Suprapubic skin (tissue), 3 donors: ENCODE results near the gene S100A3.

Source experiments
- POLR2A ChIP-seq, 2 donors: fragments of 450-650 bp; IDR thresholded peaks; one replicate each; pipeline ENCODE4 v1.6.1; 2017; ENCODE audit warnings: antibody characterized with exemption in 2 of 2, mild to moderate bottlenecking in 2 of 2, moderate library complexity in 2 of 2
- TF ChIP-seq, protein P1 (sequence below), 2 donors: fragments of 200-600 bp in 1 of 2; fragments of 450-650 bp in 1 of 2; sonication (generic) in 1 of 2; IDR thresholded peaks; one replicate each; pipeline ENCODE4 v1.5.1; 2016 to 2019; ENCODE audit warnings: antibody characterized with exemption in 2 of 2, mild to moderate bottlenecking in 1 of 2, moderate library complexity in 1 of 2

- TF ChIP-seq, protein P1, sequence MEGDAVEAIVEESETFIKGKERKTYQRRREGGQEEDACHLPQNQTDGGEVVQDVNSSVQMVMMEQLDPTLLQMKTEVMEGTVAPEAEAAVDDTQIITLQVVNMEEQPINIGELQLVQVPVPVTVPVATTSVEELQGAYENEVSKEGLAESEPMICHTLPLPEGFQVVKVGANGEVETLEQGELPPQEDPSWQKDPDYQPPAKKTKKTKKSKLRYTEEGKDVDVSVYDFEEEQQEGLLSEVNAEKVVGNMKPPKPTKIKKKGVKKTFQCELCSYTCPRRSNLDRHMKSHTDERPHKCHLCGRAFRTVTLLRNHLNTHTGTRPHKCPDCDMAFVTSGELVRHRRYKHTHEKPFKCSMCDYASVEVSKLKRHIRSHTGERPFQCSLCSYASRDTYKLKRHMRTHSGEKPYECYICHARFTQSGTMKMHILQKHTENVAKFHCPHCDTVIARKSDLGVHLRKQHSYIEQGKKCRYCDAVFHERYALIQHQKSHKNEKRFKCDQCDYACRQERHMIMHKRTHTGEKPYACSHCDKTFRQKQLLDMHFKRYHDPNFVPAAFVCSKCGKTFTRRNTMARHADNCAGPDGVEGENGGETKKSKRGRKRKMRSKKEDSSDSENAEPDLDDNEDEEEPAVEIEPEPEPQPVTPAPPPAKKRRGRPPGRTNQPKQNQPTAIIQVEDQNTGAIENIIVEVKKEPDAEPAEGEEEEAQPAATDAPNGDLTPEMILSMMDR (IDR thresholded peaks at IDR 0.05) = no peak
- TF ChIP-seq POLR2A (IDR thresholded peaks at IDR 0.05) = no peak
These were observed 21.9 kb downstream of the S100A3 start for GRCh38 chr1:153527023-153527682.
